K562 (cell line): ENCODE data around the gene NUP214. TPM values are rescaled to one million over a fixed set of nuclear protein-coding genes. Genes with fewer than 3 reads are reported as not detected.
A peak's percentile ranks its signal among the peaks of the same experiment; 100 is the strongest.

ENCODE experiments used
- ATAC-seq: fragments of 200-7000 bp; cut with Tn5 transposase; 3 replicates; pipeline ENCODE4 v1.9.1; 2020; ENCODE audit warnings: moderate library complexity
- BruUV-seq: library from RNA; stranded (reverse); fragments of 400-500 nt; replicated peaks from 2 replicates; lab custom pipeline; 2021; lab: Mats Ljungman, UMichigan
- CTCF ChIA-PET: fragments of 300-600 bp; formaldehyde crosslinking; extraction: SDS; loops from one replicate; lab custom pipeline; 2021; ENCODE audit warnings: low intra/inter-chr PET ratio; lab: Yijun Ruan, JAX
- POLR2A ChIA-PET: fragments of 300-600, 350-650 bp; sonication (Branson Sonifier 250); formaldehyde crosslinking; extraction: SDS; loops from one replicate; lab custom pipeline; 2021; ENCODE audit warnings: antibody characterized with exemption, inconsistent platforms; lab: Yijun Ruan, JAX
- DNase-seq, 4 experiments: peaks; one replicate each; pipeline versions ENCODE4 v3.0.0 to v3.0.0-alpha.2; 2011 to 2018; ENCODE audit warnings: low spot score in 3 of 4, mixed read lengths in 3 of 4; ENCODE audit errors: extremely low read depth in 1 of 4
- FAIRE-seq: peaks from 2 replicates; lab custom pipeline; 2011; peaks lifted over from hg19 to GRCh38; lab: Jason Lieb, UNC
- H2AFZ ChIP-seq: 2 replicates; pipeline ENCODE4 v1.6.0; 2011; ENCODE audit warnings: low read depth, low read length, control low read depth, inconsistent platforms
- H3K27ac ChIP-seq: fragments of 200-600 bp; 3 replicates; pipeline ENCODE4 v1.8.0; 2011; ENCODE audit warnings: low read depth, mild to moderate bottlenecking, control low read depth, inconsistent platforms, low read length, moderate library complexity, mixed read lengths; ENCODE audit errors: extremely low read depth
- H3K27me3 ChIP-seq, 2 experiments: fragments of 300-600 bp in 1 of 2; 2 replicates in 1 of 2; 3 replicates in 1 of 2; pipeline versions ENCODE4 v1.6.0 to v1.8.0; 2011; ENCODE audit warnings: inconsistent platforms in 2 of 2, low read length in 2 of 2, mild to moderate bottlenecking in 1 of 2, mixed read lengths in 1 of 2, moderate library complexity in 1 of 2; ENCODE audit not compliant: control insufficient read depth in 2 of 2, insufficient read depth in 2 of 2
- H3K36me3 ChIP-seq: fragments of 300-600 bp; 3 replicates; pipeline ENCODE4 v1.8.0; 2011; ENCODE audit warnings: mild to moderate bottlenecking, low read length, inconsistent platforms; ENCODE audit not compliant: control insufficient read depth, insufficient read depth
- H3K4me1 ChIP-seq, 2 experiments: fragments of 200-600 bp in 1 of 2; replicated peaks in 1 of 2; 2 replicates in 1 of 2; 3 replicates in 1 of 2; pipeline versions ENCODE4 v1.5.1 to v1.8.0; 2011; ENCODE audit warnings: inconsistent platforms in 2 of 2, low read length in 2 of 2, mild to moderate bottlenecking in 1 of 2, mixed read lengths in 1 of 2, moderate library complexity in 1 of 2; ENCODE audit not compliant: control insufficient read depth in 2 of 2, insufficient read depth in 2 of 2
- H3K4me2 ChIP-seq: 2 replicates; pipeline ENCODE4 v1.6.1; 2011; ENCODE audit warnings: low read length, control low read depth, inconsistent platforms, mixed read lengths; ENCODE audit not compliant: insufficient read depth
- H3K4me3 ChIP-seq: fragments of 200-600 bp; sonication (generic), shearing (Covaris generic); 2 replicates; pipeline ENCODE4 v1.5.1; 2016; ENCODE audit warnings: control low read depth, inconsistent platforms
- H3K79me2 ChIP-seq: fragments of 200-600 bp; 3 replicates; pipeline ENCODE4 v1.8.0; 2011; ENCODE audit warnings: low read length, inconsistent platforms; ENCODE audit not compliant: control insufficient read depth, insufficient read depth
- H3K9ac ChIP-seq, 2 experiments: 2 replicates each; pipeline versions ENCODE4 v1.6.0 to v1.6.1; 2011; ENCODE audit warnings: low read depth in 2 of 2, low read length in 2 of 2, control low read depth in 1 of 2, inconsistent platforms in 1 of 2, mild to moderate bottlenecking in 1 of 2, mixed read lengths in 1 of 2; ENCODE audit not compliant: insufficient read depth in 1 of 2
- H3K9me1 ChIP-seq: one replicate; pipeline ENCODE4 v1.6.0; 2011; ENCODE audit warnings: inconsistent platforms, mild to moderate bottlenecking, low read length, moderate library complexity; ENCODE audit not compliant: control insufficient read depth, insufficient read depth
- H3K9me3 ChIP-seq: replicated peaks from 2 replicates; pipeline ENCODE4 v1.5.1; 2011; ENCODE audit warnings: low read depth, low read length, inconsistent platforms; ENCODE audit not compliant: control insufficient read depth, insufficient read depth
- H4K20me1 ChIP-seq: replicated peaks from 2 replicates; pipeline ENCODE4 v1.6.1; 2011; ENCODE audit warnings: low read length, inconsistent platforms, mixed read lengths; ENCODE audit not compliant: control insufficient read depth, insufficient read depth
- HDAC6 ChIP-seq: IDR thresholded peaks from 2 replicates; pipeline ENCODE4 v1.6.1; 2012; ENCODE audit warnings: low read depth, mild to moderate bottlenecking, control low read depth, inconsistent platforms, low read length, moderate library complexity
- POLR2AphosphoS2 ChIP-seq: IDR thresholded peaks from 2 replicates; pipeline ENCODE4 v1.6.1; 2012; ENCODE audit warnings: low read length, improper control_type of control experiment
- SRF ChIP-seq, 2 experiments: fragments of 250-450, 450-650 bp in 1 of 2; sonication (Bioruptor Pico) in 1 of 2; sonication (generic) in 1 of 2; formaldehyde crosslinking; IDR thresholded peaks; 2 replicates each; pipeline versions ENCODE4 v1.5.0 to v1.5.1; 2020 to 2022; ENCODE audit warnings: mild to moderate bottlenecking in 1 of 2, missing genetic modification reagents in 1 of 2
- WGBS: fragments of 100-300 bp; shearing (Covaris generic); methylation state at CpG from one replicate; pipeline ENCODE4 v1.1.6; 2016; ENCODE audit warnings: low coverage, mixed read lengths; ENCODE audit not compliant: insufficient coverage; ENCODE audit errors: missing lambda C conversion rate; 5-methylcytosine and 5-hydroxymethylcytosine counted together
- in situ Hi-C: fragments of 300-500 bp; cut with MboI; formaldehyde crosslinking; loops from 4 replicates; pipeline ENCODE4 v1.15.0; 2018; ENCODE audit warnings: inconsistent platforms, mixed read lengths
- intact Hi-C: fragments of 100-400 bp; cut with micrococcal nuclease; formaldehyde crosslinking; loops from 2 replicates; pipeline ENCODE4 v1.14.2; 2022
- polyA plus RNA-seq, 8 experiments: library from polyadenylated mRNA; depleted of rRNA in 4 of 8; stranded (reverse) in 5 of 8; unstranded in 3 of 8; fragments of >200 nt; fragmentation: Nextera tagmentation in 2 of 8; fragmentation: Illumina TruSeq in 1 of 8; extraction: Ambion mirVana in 2 of 8; extraction: Trizol in 1 of 8; gene quantifications; 2 replicates each; pipeline versions ENCODE4 v1.2.1 to v1.2.3, GENCODE V29; 2011 to 2014; ENCODE audit warnings: inconsistent platforms in 1 of 8, missing spikeins in 1 of 8
- total RNA-seq, 7 experiments: library from RNA; depleted of rRNA in 6 of 7; stranded (reverse); fragments of >200 nt in 6 of 7; fragmentation: Illumina TruSeq in 2 of 7; extraction: Trizol in 2 of 7; gene quantifications; 2 replicates each; pipeline versions ENCODE4 v1.2.1 to v1.2.3, GENCODE V29; 2011 to 2021; ENCODE audit warnings: low replicate concordance in 1 of 7
- TF ChIP-seq, protein P1 (sequence below): fragments of 250-450 bp; sonication (Bioruptor Pico); IDR thresholded peaks from 2 replicates; pipeline ENCODE4 v1.4.0; 2020
- TF ChIP-seq, protein P2 (sequence below): sonication (generic); formaldehyde crosslinking; IDR thresholded peaks from 2 replicates; pipeline ENCODE4 v1.8.1; 2023; ENCODE audit warnings: mild to moderate bottlenecking, missing genetic modification reagents, moderate library complexity

NUP214 gene
- total and polyA plus RNA-seq, 9 of the 15 experiments (the other 6 are each of a cell fraction or from before 2014, with no cell fraction given): 56.9 to 332 (median 97.1) TPM

GRCh38 chr9:131233556-131233955 is 108.2 kb downstream of the NUP214 start:
- no TSS peak for BruUV-seq
- H3K4me3 ChIP-seq: no peak overlapping the region
- FAIRE-seq (no peak), ATAC-seq (no peak), DNase-seq (no peak)
- H3K9ac ChIP-seq: peak overlapping the region in 1 of 2 experiments; percentile 29; a peak in 1 of 4 replicates
- no peak overlapping the region for H3K4me2 ChIP-seq
- H3K9me3 ChIP-seq: no peaks in the 10 kb centered on the region
- H3K79me2 ChIP-seq: no peaks in the 10 kb centered on the region
- H3K9me1 ChIP-seq: peaks cover 3% of the 10 kb centered on the region
- H4K20me1 ChIP-seq: 0 out of 2 replicates have a peak, but pooled peaks cover 7% of the 10 kb centered on the region
- in situ Hi-C loops (no loop called here), intact Hi-C loops (no loop called here)
- TF ChIP-seq HDAC6: no peak
- TF ChIP-seq, protein P1, sequence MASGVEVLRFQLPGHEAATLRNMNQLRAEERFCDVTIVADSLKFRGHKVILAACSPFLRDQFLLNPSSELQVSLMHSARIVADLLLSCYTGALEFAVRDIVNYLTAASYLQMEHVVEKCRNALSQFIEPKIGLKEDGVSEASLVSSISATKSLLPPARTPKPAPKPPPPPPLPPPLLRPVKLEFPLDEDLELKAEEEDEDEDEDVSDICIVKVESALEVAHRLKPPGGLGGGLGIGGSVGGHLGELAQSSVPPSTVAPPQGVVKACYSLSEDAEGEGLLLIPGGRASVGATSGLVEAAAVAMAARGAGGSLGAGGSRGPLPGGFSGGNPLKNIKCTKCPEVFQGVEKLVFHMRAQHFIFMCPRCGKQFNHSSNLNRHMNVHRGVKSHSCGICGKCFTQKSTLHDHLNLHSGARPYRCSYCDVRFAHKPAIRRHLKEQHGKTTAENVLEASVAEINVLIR (CRISPR knock-in tag): no peak
- TF ChIP-seq, protein P2, sequence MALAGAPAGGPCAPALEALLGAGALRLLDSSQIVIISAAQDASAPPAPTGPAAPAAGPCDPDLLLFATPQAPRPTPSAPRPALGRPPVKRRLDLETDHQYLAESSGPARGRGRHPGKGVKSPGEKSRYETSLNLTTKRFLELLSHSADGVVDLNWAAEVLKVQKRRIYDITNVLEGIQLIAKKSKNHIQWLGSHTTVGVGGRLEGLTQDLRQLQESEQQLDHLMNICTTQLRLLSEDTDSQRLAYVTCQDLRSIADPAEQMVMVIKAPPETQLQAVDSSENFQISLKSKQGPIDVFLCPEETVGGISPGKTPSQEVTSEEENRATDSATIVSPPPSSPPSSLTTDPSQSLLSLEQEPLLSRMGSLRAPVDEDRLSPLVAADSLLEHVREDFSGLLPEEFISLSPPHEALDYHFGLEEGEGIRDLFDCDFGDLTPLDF: 0 out of 2 replicates have a peak, but pooled peaks have one; percentile 9
- TF ChIP-seq SRF (CRISPR knock-in tag; IDR thresholded peaks at IDR 0.05): no peak
- TF ChIP-seq POLR2AphosphoS2: 0 out of 2 replicates have a peak, but pooled peaks have one; percentile 38
- H3K4me1 ChIP-seq: peaks cover 3 to 20% of the 10 kb centered on the region in 2 experiments; a peak in 3 of 5 replicates
- POLR2A ChIA-PET: interaction anchor here (1.0 to 11.4 kb wide), 4 partner anchors 8 to 131 kb away, joined by 3 to 156 read pairs (median 5); no protein-coding TSS in a partner anchor
- no peaks in the 10 kb centered on the region for H3K27me3 ChIP-seq
- CTCF ChIA-PET: no interaction called here
- no peak overlapping the region for H2AFZ ChIP-seq
- 90% methylated on average over 11 of the region's 11 CpGs for WGBS
- H3K27ac ChIP-seq: no peak overlapping the region
- peaks cover 65% of the 10 kb centered on the region for H3K36me3 ChIP-seq
